Stimulated activated naive CD4-positive, alpha-beta T cell treated with Interleukin-2 at 50 U/mL for 16 hours (primary cell): Measurements from ENCODE around the gene EVX2.

Experiments used
- DNase-seq: peaks from one replicate; lab custom pipeline; 2025; lab: John Stamatoyannopoulos, UW

Gene EVX2

GRCh38 chr2:176082824-176083751, 674 bp downstream of the EVX2 start:
- no peak for DNase-seq

GRCh38 chr2:176082525-176082823, 1.3 kb downstream of the EVX2 start:
- no peak for DNase-seq

DNA sequence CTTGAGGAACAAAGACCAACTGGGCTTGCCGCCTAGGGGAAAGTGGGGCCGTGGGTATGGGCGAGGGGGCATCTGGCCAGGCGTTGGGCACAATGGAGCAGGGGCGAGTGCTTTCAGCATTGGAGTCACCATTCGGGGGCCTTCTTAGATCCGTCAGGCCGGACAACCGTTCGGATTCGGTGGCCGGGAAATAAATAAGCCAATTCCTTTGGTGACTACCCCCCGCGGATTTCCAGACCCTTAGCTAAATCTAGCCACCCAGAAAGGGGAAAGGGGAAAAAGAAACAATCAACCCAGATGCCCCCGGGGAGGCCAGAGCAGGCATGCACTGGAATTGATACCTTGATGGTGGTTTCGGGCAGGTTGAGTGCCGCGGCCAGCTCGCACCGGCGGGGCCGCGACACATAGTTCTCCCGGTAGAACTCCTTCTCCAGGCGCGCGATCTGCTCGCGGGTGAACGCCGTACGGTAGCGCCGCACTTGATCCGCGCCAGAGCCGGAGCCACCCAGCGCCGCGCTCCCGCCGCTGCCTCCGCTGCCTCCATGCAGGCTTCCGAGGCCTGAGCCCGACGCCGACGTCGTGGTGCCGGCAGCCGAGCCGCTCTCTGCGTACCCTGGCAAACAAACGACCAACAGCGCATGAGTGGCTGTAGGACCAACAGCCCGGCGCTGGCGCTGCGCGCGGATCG, 1.8 kb downstream of the EVX2 start:
- DNase-seq: no peak

GRCh38 chr2:176081376-176081836, 2.4 kb downstream of the EVX2 start:
- DNase-seq: no peak

DNA sequence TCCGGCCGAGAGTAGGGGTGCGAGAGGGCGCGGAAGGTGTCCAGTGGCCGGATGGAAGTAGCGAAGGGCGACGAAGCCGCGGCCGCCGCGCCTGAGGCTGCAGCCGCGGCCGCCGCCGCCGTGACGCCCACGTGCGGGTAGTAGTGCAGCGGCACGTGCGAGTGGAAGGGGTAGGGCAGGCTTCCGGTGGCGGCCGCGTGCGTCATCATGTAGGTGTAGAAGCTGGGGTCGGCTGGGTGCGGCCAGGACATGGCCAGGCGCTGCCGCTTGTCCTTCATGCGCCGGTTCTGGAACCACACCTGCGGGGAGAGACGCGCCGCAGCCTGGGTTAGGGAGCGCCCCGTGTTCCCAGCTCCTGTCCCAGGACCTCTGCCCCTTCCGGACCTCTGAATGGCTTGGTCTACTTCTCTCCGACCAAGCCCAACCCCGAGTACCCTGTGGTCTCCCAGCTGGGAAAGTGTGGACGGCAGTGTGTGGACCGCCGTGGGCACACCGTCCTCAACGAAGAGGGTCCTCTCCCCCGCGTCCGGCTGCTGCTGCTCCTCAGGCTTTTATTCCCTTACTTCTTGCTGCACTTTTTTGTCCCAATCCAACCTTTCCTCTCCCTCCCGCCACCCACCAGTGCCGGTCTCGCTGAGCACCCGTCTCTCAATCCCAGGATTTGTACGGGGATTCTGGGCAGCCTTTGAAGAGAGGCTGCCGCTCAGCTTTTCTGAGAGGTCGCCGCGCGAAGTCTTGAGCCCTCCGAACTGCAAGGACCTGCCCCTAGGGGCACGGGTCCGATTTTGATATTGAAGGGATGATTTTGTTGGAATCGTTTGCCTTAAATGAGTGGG, 3.0 kb downstream of the EVX2 start:
- no peak for DNase-seq

- no peak for DNase-seq
Measured at GRCh38 chr2:176079831-176080539, 3.8 kb downstream of the EVX2 start.

DNA sequence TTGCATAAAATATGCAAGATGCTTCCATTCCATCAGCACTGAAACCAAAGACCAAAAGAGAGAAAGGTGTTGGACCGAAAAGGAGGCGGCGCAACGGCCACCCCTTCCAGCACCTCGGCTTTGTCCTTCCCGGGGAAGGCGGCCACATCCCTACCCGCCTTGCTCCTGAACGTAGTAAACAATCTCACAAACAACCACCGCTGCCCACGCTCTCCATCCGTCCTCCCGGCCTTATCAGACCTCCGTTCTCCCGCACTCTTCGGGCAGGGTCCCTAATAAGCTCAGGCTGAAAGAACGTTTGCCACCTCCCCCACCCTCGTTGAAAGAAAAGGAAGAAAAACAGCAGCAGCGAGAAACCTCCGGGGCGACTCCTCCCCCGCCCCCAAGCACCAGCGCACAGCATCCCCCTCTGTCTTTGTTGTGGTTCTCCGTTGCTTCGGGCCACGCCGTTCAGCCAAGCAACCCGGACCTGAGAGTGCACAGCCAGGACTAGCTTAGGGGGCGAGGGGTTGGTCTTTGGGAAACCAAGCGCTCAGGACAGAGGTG, 4.4 kb downstream of the EVX2 start:
- DNase-seq: no peak

- DNase-seq: no peak
Measured at GRCh38 chr2:176078541-176079284, 5.0 kb downstream of the EVX2 start.

DNA sequence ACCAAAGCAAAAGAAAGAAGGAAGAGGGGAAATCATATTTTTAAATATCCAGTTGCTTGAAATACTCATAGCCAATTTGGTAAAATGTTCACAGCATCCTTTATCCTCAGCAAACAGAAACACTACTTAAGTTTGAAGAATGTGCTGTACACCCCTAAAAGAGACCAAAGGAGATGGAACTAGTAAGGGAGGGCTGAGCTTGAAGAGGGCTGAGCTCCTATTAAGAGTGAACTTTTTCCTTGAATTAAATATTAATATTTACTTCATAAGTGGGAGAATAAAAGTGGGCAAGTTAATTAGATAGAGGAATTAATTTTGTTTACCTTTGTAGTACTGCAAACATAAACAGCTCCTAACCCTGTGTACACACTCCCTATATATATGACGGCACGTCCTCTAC, 7.0 kb downstream of the EVX2 start:
- DNase-seq: no peak

GRCh38 chr2:176076063-176076462, 7.7 kb downstream of the EVX2 start:
- no peak for DNase-seq

DNA sequence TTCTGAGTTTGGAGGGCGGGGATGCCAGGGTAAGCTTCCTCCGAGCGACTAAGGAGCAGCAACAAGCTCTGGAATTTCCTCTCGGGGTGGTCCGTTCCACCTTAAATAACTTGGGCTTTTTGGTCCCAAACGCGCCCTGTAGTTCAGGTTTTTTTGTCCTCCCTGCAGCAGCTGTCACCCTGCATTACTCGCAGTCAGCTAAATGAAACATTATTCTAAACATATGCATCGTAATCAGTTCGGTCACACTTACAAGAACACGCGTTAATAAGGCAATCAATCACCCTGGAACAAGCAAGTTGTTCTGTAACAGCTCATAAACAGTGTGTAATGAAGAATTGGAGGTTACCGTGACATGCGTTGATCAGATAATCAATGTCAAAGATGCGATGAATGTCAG, 8.3 kb downstream of the EVX2 start:
- DNase-seq: no peak

GRCh38 chr2:176074919-176075425, 8.8 kb downstream of the EVX2 start:
- no peak for DNase-seq

DNA sequence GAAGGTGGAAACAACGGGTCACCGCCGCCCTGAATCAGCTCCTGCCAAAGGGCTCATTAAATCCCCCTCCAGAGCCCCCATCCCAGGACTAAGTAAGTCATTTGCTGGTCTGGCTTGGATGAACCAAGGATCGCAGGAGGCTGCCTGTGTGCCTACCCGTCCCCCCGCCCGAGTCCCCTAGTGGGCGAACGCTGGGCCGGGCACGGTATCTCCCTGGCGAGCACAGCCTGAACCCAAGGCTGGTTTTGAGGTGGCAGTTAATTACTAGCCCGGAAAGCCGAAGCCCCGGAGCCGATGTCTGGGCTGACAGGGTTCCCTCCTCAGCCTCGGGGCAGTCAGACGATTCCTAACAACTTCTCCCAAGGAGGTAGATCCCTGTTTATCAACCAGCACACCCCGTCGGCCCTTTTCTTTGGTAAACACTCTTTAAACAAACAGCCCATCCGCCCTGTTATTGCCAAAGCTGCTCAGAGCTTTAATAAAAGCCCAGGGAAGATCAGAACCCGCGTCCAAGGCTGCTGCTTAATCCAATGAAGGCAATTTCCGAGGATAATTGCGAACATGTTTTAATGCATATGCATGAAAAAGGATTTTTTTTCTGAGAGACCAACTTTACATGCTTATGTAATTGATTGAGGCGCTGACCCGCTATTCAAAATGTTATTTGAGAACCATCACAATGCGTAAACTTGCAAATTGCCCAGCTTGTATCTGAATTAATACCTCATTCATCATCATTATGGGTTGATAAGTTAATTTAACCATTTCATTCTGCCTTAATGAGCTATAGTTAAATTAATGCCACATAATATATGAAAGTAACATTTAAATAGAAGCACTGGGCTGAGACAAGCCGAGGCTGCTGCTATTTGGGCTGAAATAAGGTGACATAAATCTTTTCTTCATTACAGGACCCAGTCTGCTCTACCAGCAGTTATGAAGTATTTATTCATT, 10.5 kb downstream of the EVX2 start:
- no peak for DNase-seq

DNA sequence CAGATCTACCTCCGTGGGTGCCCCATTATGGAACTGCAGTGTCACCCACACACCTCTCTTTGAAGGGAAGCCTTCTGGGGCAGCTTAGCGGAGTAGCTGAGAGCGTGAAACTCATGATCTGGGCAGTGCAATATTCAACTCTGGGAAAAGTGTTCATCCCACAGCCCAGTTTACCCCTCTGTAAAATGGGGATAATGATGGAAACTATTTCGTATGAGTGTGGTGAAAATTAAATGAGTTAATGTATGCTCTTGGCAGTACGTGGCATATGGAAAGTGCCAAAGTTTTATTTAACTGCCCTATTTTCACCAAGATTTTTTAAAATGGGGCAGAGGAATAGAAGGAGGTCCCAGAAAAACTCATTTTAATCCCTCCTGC, 11.5 kb downstream of the EVX2 start:
- no peak for DNase-seq

- DNase-seq: no peak
Measured at GRCh38 chr2:176071330-176072291, 12.2 kb downstream of the EVX2 start.

DNA sequence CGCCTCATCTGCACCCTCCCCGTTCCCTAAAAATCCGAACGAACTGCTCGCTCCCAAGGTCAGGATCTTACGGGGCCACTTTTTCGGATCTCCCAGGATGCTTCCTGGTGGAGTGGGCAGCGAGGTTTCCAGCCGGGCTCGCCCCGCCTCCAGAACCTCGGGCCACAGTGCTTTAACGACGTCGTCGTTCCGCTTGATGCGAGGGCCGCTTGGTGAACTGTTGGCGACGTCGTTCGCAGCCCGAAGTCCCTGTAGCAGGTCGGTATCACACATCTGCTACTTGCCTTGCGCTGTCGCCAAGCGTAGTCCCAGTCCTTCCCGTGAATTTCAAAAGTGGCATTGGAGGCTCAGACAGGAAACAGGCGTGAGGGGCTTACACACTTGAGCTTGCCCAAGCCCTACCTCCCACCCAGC, 15.3 kb downstream of the EVX2 start:
- DNase-seq: no peak

DNA sequence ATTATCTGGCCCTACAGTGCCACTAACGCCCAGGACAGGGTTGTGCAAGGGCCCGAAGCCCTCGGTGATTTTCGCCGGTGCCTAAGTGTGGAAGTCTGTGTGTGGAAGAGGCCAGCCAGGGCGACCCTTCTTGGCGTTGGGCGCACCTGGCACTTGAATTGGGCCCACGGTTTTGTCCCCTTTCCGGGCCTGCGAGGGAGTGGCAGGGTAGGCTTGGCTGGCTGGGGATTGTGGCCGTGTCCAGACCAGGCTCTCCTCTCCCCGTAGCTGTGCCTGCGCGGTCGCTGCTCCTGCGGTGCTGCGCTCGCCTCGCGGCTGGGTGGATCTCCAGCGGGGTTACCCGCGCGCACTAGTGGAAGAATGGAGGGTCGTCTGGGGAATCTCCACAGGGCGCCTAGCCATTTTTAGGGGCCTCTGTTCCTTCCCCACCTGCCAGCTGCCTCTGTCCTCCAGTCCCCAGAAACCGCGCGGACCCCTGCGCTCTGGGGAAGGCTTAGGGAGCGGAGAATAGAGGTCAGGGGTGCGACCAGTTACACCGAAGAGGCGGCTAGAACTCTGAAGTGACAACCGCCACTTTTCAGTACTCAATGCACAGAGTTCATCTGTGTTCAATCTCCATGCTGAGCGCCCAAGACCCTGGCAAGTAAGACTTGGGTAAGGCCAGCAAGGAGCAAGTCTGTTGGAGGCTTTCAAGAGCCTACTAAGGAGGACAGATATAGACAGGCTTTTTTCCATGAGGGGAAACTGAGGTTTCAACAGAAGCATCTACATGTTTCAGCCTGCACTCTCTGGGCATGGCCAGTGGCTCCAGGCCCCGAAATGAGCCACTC, 16.0 kb downstream of the EVX2 start:
- DNase-seq: no peak
